Activated CD4-positive, alpha-beta memory T cell treated with anti-CD3 and anti-CD28 coated beads, Interleukin-2, amount 10 ng/mL, durations not matched to agents 7 days and 5 days (primary cell): ENCODE results near the gene TMEM235. TPM values are rescaled to one million over a fixed set of nuclear protein-coding genes. Genes with fewer than 3 reads are reported as not detected.
A peak's percentile ranks its signal among the peaks of the same experiment; 100 is the strongest.

ENCODE experiments used
- CTCF ChIA-PET: fragments of 350-600 bp; sonication (Branson Sonifier 250); formaldehyde crosslinking; loops from one replicate; lab custom pipeline; 2021; ENCODE audit warnings: antibody characterized with exemption, inconsistent platforms; lab: Charles Lee
- POLR2A ChIA-PET: fragments of 350-600 bp; sonication (Branson Sonifier 250); formaldehyde crosslinking; loops from one replicate; lab custom pipeline; 2021; ENCODE audit warnings: antibody characterized with exemption; lab: Charles Lee
- DNase-seq: peaks from one replicate; pipeline ENCODE4 v3.0.0-alpha.2; 2020
- H3K27ac Mint-ChIP-seq: one replicate; pipeline ENCODE4 v1.8.0; 2021; ENCODE audit warnings: mild to moderate bottlenecking, mixed read lengths
- H3K27me3 Mint-ChIP-seq: one replicate; pipeline ENCODE4 v1.8.0; 2021; ENCODE audit warnings: mixed read lengths
- H3K36me3 Mint-ChIP-seq: one replicate; pipeline ENCODE4 v1.8.0; 2021; ENCODE audit warnings: low read depth, mixed read lengths
- H3K4me1 Mint-ChIP-seq: one replicate; pipeline ENCODE4 v1.8.0; 2021; ENCODE audit warnings: mixed read lengths
- H3K4me3 Mint-ChIP-seq: one replicate; pipeline ENCODE4 v1.8.0; 2021; ENCODE audit warnings: mild to moderate bottlenecking, mixed read lengths
- H3K9me3 Mint-ChIP-seq: one replicate; pipeline ENCODE4 v1.8.0; 2021; ENCODE audit warnings: mixed read lengths
- total RNA-seq, 2 experiments: library from RNA; stranded (reverse); gene quantifications; one replicate each; pipeline ENCODE4 v1.2.3, GENCODE V29; 2021

TMEM235 gene
- total RNA-seq, 2 experiments from 2014 or later = not detected

GRCh38 chr17:78204387-78205123, 26.9 kb upstream of the TMEM235 start:
- no peaks in the 10 kb centered on the region for H3K36me3 Mint-ChIP-seq

GRCh38 chr17:78205124-78205775, 26.2 kb upstream of the TMEM235 start:
- CTCF ChIA-PET = no interaction called here
- no peak overlapping the region for H3K4me3 Mint-ChIP-seq
- H3K27me3 Mint-ChIP-seq = no peaks in the 10 kb centered on the region
- no peaks in the 10 kb centered on the region for H3K4me1 Mint-ChIP-seq
- H3K27ac Mint-ChIP-seq = no peak overlapping the region
- POLR2A ChIA-PET = interaction anchor here (1.6 kb wide), 1 partner anchor 18 kb away, joined by 4 read pairs; no protein-coding TSS in a partner anchor
- no peaks in the 10 kb centered on the region for H3K36me3 Mint-ChIP-seq
- no peak for DNase-seq
- H3K9me3 Mint-ChIP-seq = no peaks in the 10 kb centered on the region

More at GRCh38 chr17:78204387-78205123, 26.9 kb upstream of the TMEM235 start:
- Mint-ChIP-seq H3K9me3 (no peaks in the 10 kb centered on the region), H3K4me3 (no peak overlapping the region), H3K4me1 (no peaks in the 10 kb centered on the region), H3K27ac (no peak overlapping the region), H3K27me3 (no peaks in the 10 kb centered on the region)
- ChIA-PET CTCF (no interaction called here), POLR2A (interaction anchor here (1.6 kb wide), 1 partner anchor 19 kb away, joined by 4 read pairs; no protein-coding TSS in a partner anchor)
- no peak for DNase-seq

GRCh38 chr17:78206298-78206697, 25.1 kb upstream of the TMEM235 start:
- no peak overlapping the region for H3K27ac Mint-ChIP-seq
- H3K4me1 Mint-ChIP-seq = no peaks in the 10 kb centered on the region
- DNase-seq = no peak
- CTCF ChIA-PET = no interaction called here
- no peaks in the 10 kb centered on the region for H3K27me3 Mint-ChIP-seq
- POLR2A ChIA-PET = interaction anchor here (1.6 kb wide), 1 partner anchor 17 kb away, joined by 4 read pairs; no protein-coding TSS in a partner anchor
- no peaks in the 10 kb centered on the region for H3K36me3 Mint-ChIP-seq
- no peak overlapping the region for H3K4me3 Mint-ChIP-seq
- no peaks in the 10 kb centered on the region for H3K9me3 Mint-ChIP-seq

GRCh38 chr17:78208486-78208885, 22.9 kb upstream of the TMEM235 start:
- Mint-ChIP-seq H3K27me3 (no peaks in the 10 kb centered on the region), H3K27ac (no peak overlapping the region), H3K4me1 (no peaks in the 10 kb centered on the region), H3K36me3 (no peaks in the 10 kb centered on the region), H3K4me3 (no peak overlapping the region), H3K9me3 (no peaks in the 10 kb centered on the region)
- POLR2A ChIA-PET = no interaction called here
- CTCF ChIA-PET = no interaction called here
- no peak for DNase-seq

GRCh38 chr17:78210111-78210510, 21.3 kb upstream of the TMEM235 start:
- H3K4me1 Mint-ChIP-seq = peaks cover 9% of the 10 kb centered on the region
- H3K27me3 Mint-ChIP-seq = no peaks in the 10 kb centered on the region
- ChIA-PET CTCF (no interaction called here), POLR2A (no interaction called here)
- no peaks in the 10 kb centered on the region for H3K9me3 Mint-ChIP-seq
- no peak overlapping the region for H3K4me3 Mint-ChIP-seq
- peaks cover 6% of the 10 kb centered on the region for H3K36me3 Mint-ChIP-seq
- DNase-seq = no peak
- no peak overlapping the region for H3K27ac Mint-ChIP-seq

GRCh38 chr17:78211032-78211431, 20.4 kb upstream of the TMEM235 start:
- H3K36me3 Mint-ChIP-seq = peaks cover 11% of the 10 kb centered on the region
- no peak for DNase-seq
- no peaks in the 10 kb centered on the region for H3K27me3 Mint-ChIP-seq
- peaks cover 15% of the 10 kb centered on the region for H3K4me1 Mint-ChIP-seq
- CTCF ChIA-PET = no interaction called here
- no peak overlapping the region for H3K4me3 Mint-ChIP-seq
- POLR2A ChIA-PET = no interaction called here
- H3K27ac Mint-ChIP-seq = no peak overlapping the region
- H3K9me3 Mint-ChIP-seq = no peaks in the 10 kb centered on the region

GRCh38 chr17:78214016-78214705, 17.3 kb upstream of the TMEM235 start, which contains the start of gene BIRC5:
Gene BIRC5 (plus strand): TSS chr17:78214253. CDS start chr17:78214317, 64 bp downstream.
- Mint-ChIP-seq H3K4me1 (peaks cover 23% of the 10 kb centered on the region), H3K27ac (peak within 1 kb of the TSS; percentile 89), H3K9me3 (no peaks in the 10 kb centered on the region), H3K27me3 (no peaks in the 10 kb centered on the region), H3K4me3 (peak within 1 kb of the TSS; percentile 97), H3K36me3 (peaks cover 26% of the 10 kb centered on the region)
- DNase-seq = peak; percentile 93
- POLR2A ChIA-PET = interaction anchor here (0.7 to 2.0 kb wide), 10 partner anchors 10 to 92 kb away, joined by 3 to 9 read pairs (median 4); partner anchors contain the start of genes AFMID, TK1 and TMC6
- CTCF ChIA-PET = interaction anchor here (2.0 kb wide), 1 partner anchor 130 kb away, joined by 5 read pairs; no protein-coding TSS in a partner anchor

- POLR2A ChIA-PET = interaction anchor here (0.7 to 2.0 kb wide), 7 partner anchors 10 to 93 kb away, joined by 3 to 9 read pairs (median 4); partner anchors contain the start of genes AFMID, TK1 and TMC6
- CTCF ChIA-PET = interaction anchor here (2.0 kb wide), 1 partner anchor 130 kb away, joined by 5 read pairs; no protein-coding TSS in a partner anchor
- Mint-ChIP-seq H3K4me3 (peak overlapping the region; percentile 97), H3K27ac (peak overlapping the region; percentile 89), H3K36me3 (peaks cover 31% of the 10 kb centered on the region), H3K9me3 (no peaks in the 10 kb centered on the region), H3K4me1 (peaks cover 26% of the 10 kb centered on the region), H3K27me3 (no peaks in the 10 kb centered on the region)
- no peak for DNase-seq
These were observed 16.7 kb upstream of the TMEM235 start for GRCh38 chr17:78214706-78215061.

GRCh38 chr17:78219396-78220150, 11.9 kb upstream of the TMEM235 start:
- CTCF ChIA-PET = interaction anchor here (0.8 kb wide), 1 partner anchor 23 kb away, joined by 3 read pairs; no protein-coding TSS in a partner anchor
- H3K27me3 Mint-ChIP-seq = no peaks in the 10 kb centered on the region
- H3K4me1 Mint-ChIP-seq = peaks cover 21% of the 10 kb centered on the region
- POLR2A ChIA-PET = interaction anchor here (1.0 kb wide), 1 partner anchor 33 kb away, joined by 3 read pairs; no protein-coding TSS in a partner anchor
- H3K9me3 Mint-ChIP-seq = no peaks in the 10 kb centered on the region
- H3K36me3 Mint-ChIP-seq = peaks cover 63% of the 10 kb centered on the region
- no peak overlapping the region for H3K4me3 Mint-ChIP-seq
- DNase-seq = no peak
- no peak overlapping the region for H3K27ac Mint-ChIP-seq

- no peaks in the 10 kb centered on the region for H3K9me3 Mint-ChIP-seq
- no peak overlapping the region for H3K4me3 Mint-ChIP-seq
- DNase-seq = no peak
- no peak overlapping the region for H3K27ac Mint-ChIP-seq
- peaks cover 10% of the 10 kb centered on the region for H3K4me1 Mint-ChIP-seq
- peaks cover 3% of the 10 kb centered on the region for H3K27me3 Mint-ChIP-seq
- ChIA-PET CTCF (interaction anchor here (0.9 kb wide), 1 partner anchor 138 kb away, joined by 3 read pairs; no protein-coding TSS in a partner anchor), POLR2A (interaction anchor here (0.6 to 1.6 kb wide), 3 partner anchors 17 to 65 kb away, joined by 3 to 5 read pairs (median 4); no protein-coding TSS in a partner anchor)
- H3K36me3 Mint-ChIP-seq = peaks cover 58% of the 10 kb centered on the region
These were observed 8.4 kb upstream of the TMEM235 start for GRCh38 chr17:78223061-78223460.

- Mint-ChIP-seq H3K4me1 (peaks cover 7% of the 10 kb centered on the region), H3K27ac (no peak overlapping the region), H3K36me3 (peaks cover 55% of the 10 kb centered on the region), H3K27me3 (peaks cover 4% of the 10 kb centered on the region), H3K9me3 (no peaks in the 10 kb centered on the region), H3K4me3 (no peak overlapping the region)
- no peak for DNase-seq
- CTCF ChIA-PET = interaction anchor here (0.7 to 1.2 kb wide), 2 partner anchors 14 to 139 kb away, joined by 3 to 5 read pairs; no protein-coding TSS in a partner anchor
- POLR2A ChIA-PET = interaction anchor here (0.6 to 1.6 kb wide), 4 partner anchors 10 to 64 kb away, joined by 3 to 5 read pairs (median 4); partner anchors contain the start of gene BIRC5
These were observed 7.7 kb upstream of the TMEM235 start for GRCh38 chr17:78223765-78224164.
